GM23248 (cell line): ENCODE data around the gene HECTD2. TPM values are rescaled to one million over a fixed set of nuclear protein-coding genes. Genes with fewer than 3 reads are reported as not detected.

ENCODE experiments used
- DNase-seq: peaks from one replicate; pipeline ENCODE4 v3.0.0-alpha.2; 2015
- H2AFZ ChIP-seq: fragments of 200-600 bp; sonication (generic); 2 replicates; pipeline ENCODE4 v1.6.1; 2016; ENCODE audit warnings: antibody characterized with exemption
- H3F3A ChIP-seq: fragments of 200-600 bp; sonication (generic); 2 replicates; pipeline ENCODE4 v1.6.1; 2016; ENCODE audit warnings: mild to moderate bottlenecking, antibody characterized with exemption, mixed run types; ENCODE audit not compliant: insufficient read depth
- H3K27ac ChIP-seq: fragments of 200-600 bp; sonication (generic); 2 replicates; pipeline ENCODE4 v1.5.1; 2016; ENCODE audit warnings: mild to moderate bottlenecking
- H3K27me3 ChIP-seq: fragments of 200-600 bp; sonication (generic); replicated peaks from 2 replicates; pipeline ENCODE4 v1.6.1; 2016; ENCODE audit warnings: mild to moderate bottlenecking; ENCODE audit not compliant: insufficient read depth
- H3K36me3 ChIP-seq: fragments of 200-600 bp; sonication (generic); 2 replicates; pipeline ENCODE4 v1.6.1; 2016; ENCODE audit warnings: low read depth, mild to moderate bottlenecking
- H3K4me1 ChIP-seq: fragments of 200-600 bp; sonication (generic); 2 replicates; pipeline ENCODE4 v1.6.1; 2016; ENCODE audit warnings: mild to moderate bottlenecking; ENCODE audit not compliant: insufficient read depth
- H3K4me2 ChIP-seq: fragments of 200-600 bp; sonication (generic); one replicate; pipeline ENCODE4 v1.6.1; 2016; ENCODE audit warnings: mild to moderate bottlenecking; ENCODE audit not compliant: unreplicated experiment
- H3K4me3 ChIP-seq: fragments of 200-600 bp; sonication (generic); 2 replicates; pipeline ENCODE4 v1.5.1; 2016; ENCODE audit warnings: mild to moderate bottlenecking
- H3K79me2 ChIP-seq: fragments of 200-600 bp; sonication (generic); 2 replicates; pipeline ENCODE4 v1.6.1; 2016; ENCODE audit warnings: mild to moderate bottlenecking; ENCODE audit not compliant: insufficient read depth
- H3K9ac ChIP-seq: fragments of 200-600 bp; sonication (generic); 2 replicates; pipeline ENCODE4 v1.6.1; 2016; ENCODE audit warnings: mild to moderate bottlenecking
- H3K9me2 ChIP-seq: fragments of 200-600 bp; sonication (generic); 2 replicates; pipeline ENCODE4 v1.6.1; 2016; ENCODE audit warnings: mixed run types, mild to moderate bottlenecking, moderate library complexity; ENCODE audit not compliant: insufficient read depth
- H3K9me3 ChIP-seq: fragments of 200-600 bp; sonication (generic); one replicate; pipeline ENCODE4 v1.6.1; 2017; ENCODE audit warnings: low read depth
- H4K20me1 ChIP-seq: fragments of 200-600 bp; sonication (generic); 2 replicates; pipeline ENCODE4 v1.6.0; 2016; ENCODE audit not compliant: insufficient read depth
- EZH2 ChIP-seq: fragments of 200-600 bp; sonication (generic); IDR thresholded peaks from 2 replicates; pipeline ENCODE4 v1.6.1; 2018; ENCODE audit warnings: antibody characterized with exemption, mild to moderate bottlenecking; ENCODE audit not compliant: insufficient read depth, poor library complexity, severe bottlenecking
- EZH2phosphoT487 ChIP-seq: fragments of 200-600 bp; sonication (generic); IDR thresholded peaks from 2 replicates; pipeline ENCODE4 v1.6.1; 2018; ENCODE audit warnings: antibody characterized with exemption, moderate library complexity, mild to moderate bottlenecking, low read depth; ENCODE audit not compliant: insufficient read depth
- WGBS, 2 experiments: methylation state at CpG; one replicate each; pipeline ENCODE4 v1.1.6; 2015 to 2017; ENCODE audit warnings: low lambda C conversion rate in 2 of 2, low coverage in 1 of 2; ENCODE audit errors: missing lambda C conversion rate in 2 of 2; 5-methylcytosine and 5-hydroxymethylcytosine counted together
- in situ Hi-C: fragments of 300-500 bp; cut with MboI; formaldehyde crosslinking; loops from 2 replicates; pipeline ENCODE4 v1.15.0; 2020
- polyA plus RNA-seq: library from polyadenylated mRNA; unstranded; fragments of >200 nt; fragmentation: Nextera tagmentation; extraction: Ambion mirVana; gene quantifications from 2 replicates; pipeline ENCODE4 v1.2.1, GENCODE V29; 2016
- total RNA-seq: library from RNA; depleted of rRNA; stranded (reverse); fragments of >200 nt; shearing (Covaris generic); gene quantifications from 2 replicates; pipeline ENCODE4 v1.2.3, GENCODE V29; 2014

Gene HECTD2
- total and polyA plus RNA-seq, 2 experiments from 2014 or later: 9.5 to 14.8 TPM

GRCh38 chr10:91460681-91461080, 50.5 kb downstream of the HECTD2 start:
- no peak for TF ChIP-seq EZH2phosphoT487
- TF ChIP-seq EZH2: no peak
- in situ Hi-C loops: no loop called here
- Histone ChIP-seq H3K79me2 (peaks cover 5% of the 10 kb centered on the region; the same call in 1 of the 2 replicates), H3K4me2 (no peak overlapping the region), H3K36me3 (peaks cover 39% of the 10 kb centered on the region), H2AFZ (no peak overlapping the region), H3F3A (no peaks in the 10 kb centered on the region), H3K4me3 (no peak overlapping the region), H3K9me3 (no peaks in the 10 kb centered on the region), H4K20me1 (no peaks in the 10 kb centered on the region), H3K27me3 (no peaks in the 10 kb centered on the region), H3K4me1 (peaks cover 15% of the 10 kb centered on the region), H3K9me2 (no peaks in the 10 kb centered on the region), H3K27ac (no peak overlapping the region), H3K9ac (no peak overlapping the region)
- no peak for DNase-seq
- WGBS, 2 experiments: 82 to 87% methylated on average over 3 of the region's 3 CpGs

- Histone ChIP-seq H3K4me1 (peaks cover 15% of the 10 kb centered on the region), H3K9me3 (no peaks in the 10 kb centered on the region), H3K9ac (no peak overlapping the region), H3K79me2 (peaks cover under 1% of the 10 kb centered on the region; the same call in 1 of the 2 replicates), H4K20me1 (no peaks in the 10 kb centered on the region), H3F3A (no peaks in the 10 kb centered on the region), H3K4me2 (no peak overlapping the region), H3K9me2 (no peaks in the 10 kb centered on the region), H3K27ac (no peak overlapping the region), H3K4me3 (no peak overlapping the region), H3K36me3 (peaks cover 50% of the 10 kb centered on the region), H3K27me3 (no peaks in the 10 kb centered on the region), H2AFZ (no peak overlapping the region)
- in situ Hi-C loops: no loop called here
- DNase-seq: peak; percentile 4
- no peak for TF ChIP-seq EZH2phosphoT487
- no peak for TF ChIP-seq EZH2
Observed at GRCh38 chr10:91462423-91462822, 52.3 kb downstream of the HECTD2 start.

- WGBS, 2 experiments: 96 to 97% methylated on average over 2 of the region's 2 CpGs
- Histone ChIP-seq H3K27me3 (no peaks in the 10 kb centered on the region), H3K4me1 (peaks cover 15% of the 10 kb centered on the region), H3K4me2 (no peak overlapping the region), H3F3A (no peaks in the 10 kb centered on the region), H3K36me3 (peaks cover 55% of the 10 kb centered on the region), H3K79me2 (no peaks in the 10 kb centered on the region), H3K4me3 (no peak overlapping the region), H4K20me1 (no peaks in the 10 kb centered on the region), H3K9me3 (no peaks in the 10 kb centered on the region), H3K27ac (no peak overlapping the region), H3K9ac (no peak overlapping the region), H3K9me2 (no peaks in the 10 kb centered on the region), H2AFZ (no peak overlapping the region)
- no peak for DNase-seq
- in situ Hi-C loops: no loop called here
- TF ChIP-seq EZH2: no peak
- TF ChIP-seq EZH2phosphoT487: no peak
Observed at GRCh38 chr10:91464500-91464899, 54.4 kb downstream of the HECTD2 start.

- Histone ChIP-seq H3K27me3 (no peaks in the 10 kb centered on the region), H3K9me3 (no peaks in the 10 kb centered on the region), H3K79me2 (no peaks in the 10 kb centered on the region), H3K9ac (no peak overlapping the region), H2AFZ (no peak overlapping the region), H3K9me2 (no peaks in the 10 kb centered on the region), H3K27ac (no peak overlapping the region), H3K4me2 (no peak overlapping the region), H3K36me3 (peaks cover 55% of the 10 kb centered on the region), H3F3A (no peaks in the 10 kb centered on the region), H3K4me1 (peaks cover 14% of the 10 kb centered on the region), H4K20me1 (no peaks in the 10 kb centered on the region), H3K4me3 (no peak overlapping the region)
- DNase-seq: no peak
- whole genome bisulfite sequencing, 2 experiments: 100% methylated on average over 1 of the region's 1 CpG
- in situ Hi-C loops: no loop called here
- TF ChIP-seq EZH2phosphoT487 (no peak), EZH2 (no peak)
Observed at GRCh38 chr10:91465261-91465660, 55.1 kb downstream of the HECTD2 start.

GRCh38 chr10:91467114-91467513, 57.0 kb downstream of the HECTD2 start:
- TF ChIP-seq EZH2phosphoT487 (no peak), EZH2 (no peak)
- no peak overlapping the region for H3K9ac ChIP-seq
- in situ Hi-C loops: no loop called here
- H3K27me3 ChIP-seq: no peaks in the 10 kb centered on the region
- 98 to 100% methylated on average over 4 of the region's 4 CpGs for WGBS, 2 experiments
- no peak overlapping the region for H2AFZ ChIP-seq
- no peaks in the 10 kb centered on the region; the same call in 1 of the 2 replicates for H3K9me2 ChIP-seq
- no peak for DNase-seq
- peaks cover 6% of the 10 kb centered on the region for H3K4me1 ChIP-seq
- H3K4me3 ChIP-seq: no peak overlapping the region
- no peaks in the 10 kb centered on the region for H3K9me3 ChIP-seq
- H3K4me2 ChIP-seq: no peak overlapping the region
- H3K27ac ChIP-seq: no peak overlapping the region
- no peaks in the 10 kb centered on the region for H3F3A ChIP-seq
- H3K79me2 ChIP-seq: no peaks in the 10 kb centered on the region
- H4K20me1 ChIP-seq: no peaks in the 10 kb centered on the region
- peaks cover 40% of the 10 kb centered on the region for H3K36me3 ChIP-seq
